ENCODE measurements around the gene ELL2.

- TF ChIP-seq CTCF (IDR thresholded peaks at IDR 0.05): no peak
- TF ChIP-seq EP300 (IDR thresholded peaks at IDR 0.05): no peak
- no peak for TF ChIP-seq POLR2A (IDR thresholded peaks at IDR 0.05)
- TF ChIP-seq POLR2AphosphoS5 (IDR thresholded peaks at IDR 0.05): no peak
Measured at GRCh38 chr5:95966005-95966404, 4.4 kb upstream of the ELL2 start.

Measured in sigmoid colon (tissue), 4 donors.